Suppressor macrophage treated with lipopolysaccharide for 4 hours (primary cell): Measurements from ENCODE around the gene PRDX5.

Experiments
- DNase-seq: peaks from one replicate; pipeline ENCODE4 v3.0.0-alpha.2; 2020

PRDX5 gene

GRCh38 chr11:64317961-64318765 is at the start of gene PRDX5:
Gene PRDX5 (plus strand): TSS chr11:64318121. CDS start chr11:64318216, 95 bp downstream.
- DNase-seq = peak; percentile 99

GRCh38 chr11:64268893-64269539 is 48.9 kb upstream of the PRDX5 start:
- no peak for DNase-seq

- peak; percentile 99 for DNase-seq
Measured at GRCh38 chr11:64269540-64270220, 48.2 kb upstream of the PRDX5 start.

- no peak for DNase-seq
Measured at GRCh38 chr11:64275031-64275800, 42.7 kb upstream of the PRDX5 start.

DNA sequence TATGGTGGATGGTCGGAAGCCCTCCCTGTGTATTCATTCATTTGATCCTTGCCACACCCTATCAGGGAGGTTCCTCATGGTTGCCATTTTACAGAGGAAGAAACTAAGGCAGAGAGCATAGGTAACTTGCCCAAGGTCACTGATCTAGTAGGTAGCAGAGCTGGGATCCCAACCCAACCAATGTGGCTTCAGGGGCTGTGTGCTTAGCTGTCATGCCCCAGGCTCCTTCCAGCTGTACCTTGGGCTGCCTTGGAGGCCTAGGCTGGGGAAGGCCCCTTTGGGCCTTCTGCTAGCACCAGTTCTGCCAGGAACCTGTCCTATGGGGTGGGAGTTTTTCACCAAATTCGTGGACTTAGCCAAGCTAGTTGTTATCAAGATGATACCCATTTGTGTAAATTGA is 42.1 kb upstream of the PRDX5 start:
- no peak for DNase-seq

- DNase-seq = no peak
Measured at GRCh38 chr11:64276653-64277431, 41.1 kb upstream of the PRDX5 start.

DNA sequence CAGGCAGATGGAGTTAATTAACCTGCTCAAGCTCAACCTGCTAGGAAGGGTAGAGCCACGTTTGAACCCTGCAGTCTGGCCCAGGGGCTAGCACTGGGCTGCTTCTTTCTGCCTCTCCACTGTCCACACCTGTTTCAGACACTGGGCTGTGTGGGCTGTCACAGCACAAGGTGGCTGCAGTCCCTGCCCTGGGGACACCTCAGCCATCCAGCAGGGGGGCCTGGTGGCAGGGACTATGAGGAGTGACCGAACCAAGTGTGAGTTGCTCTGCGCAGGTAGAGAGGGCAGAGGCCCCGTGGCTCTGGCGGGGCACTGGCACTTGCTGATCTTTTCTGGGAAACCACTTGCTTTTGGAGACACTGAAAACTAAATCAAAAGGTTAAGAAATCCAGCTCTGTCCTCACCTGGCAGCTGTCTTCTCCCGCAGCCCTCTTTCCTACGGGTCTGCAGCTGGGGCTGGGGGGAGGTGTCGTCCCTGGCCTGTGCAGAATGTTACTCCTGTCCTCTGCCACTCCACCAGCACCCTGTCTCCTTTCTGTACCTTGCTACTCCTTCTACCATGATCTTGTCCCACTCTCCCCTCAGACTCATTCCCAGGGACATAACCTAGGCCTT is 39.2 kb upstream of the PRDX5 start:
- DNase-seq = no peak

DNA sequence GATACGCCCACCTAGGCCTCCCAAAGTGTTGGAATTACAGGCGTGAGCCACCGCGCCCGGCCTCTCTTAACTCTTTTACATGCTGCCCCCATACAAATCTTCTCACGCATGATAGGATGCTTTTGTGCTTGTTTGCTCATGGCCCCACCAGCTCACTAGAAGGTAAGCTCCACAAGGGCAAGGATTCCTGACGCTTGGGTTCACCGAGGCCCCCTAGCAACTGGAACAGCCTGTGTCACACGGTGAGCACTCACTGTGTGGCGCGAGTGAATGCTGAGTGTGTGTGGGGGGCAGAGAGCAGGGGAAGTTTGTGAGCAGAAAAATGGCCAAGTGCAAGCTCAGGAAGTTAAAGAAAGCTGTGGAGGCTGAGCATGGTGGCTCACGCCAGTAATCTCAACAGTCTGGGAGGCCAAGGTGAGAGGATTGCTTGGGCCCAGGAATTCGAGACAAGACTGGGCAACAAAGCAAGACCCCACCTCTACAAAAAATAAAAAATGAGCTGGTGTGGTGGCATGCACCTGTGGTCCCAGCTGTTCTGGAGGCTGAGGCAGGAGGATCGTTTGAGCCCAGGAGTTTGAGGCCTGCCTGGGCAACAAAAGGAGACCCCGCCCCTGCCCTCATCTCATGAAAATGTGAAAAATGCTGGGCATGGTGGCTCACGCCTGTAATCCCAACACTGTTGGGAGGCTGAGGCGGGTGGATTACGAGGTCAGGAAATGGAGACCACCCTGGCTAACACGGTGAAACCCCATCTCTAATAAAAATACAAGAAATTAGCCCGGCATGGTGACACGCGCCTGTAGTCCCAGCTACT is 35.8 kb upstream of the PRDX5 start:
- no peak for DNase-seq

- no peak for DNase-seq
Measured at GRCh38 chr11:64283092-64283491, 34.8 kb upstream of the PRDX5 start.

- peak; percentile 96 for DNase-seq
Measured at GRCh38 chr11:64284048-64284961, 33.6 kb upstream of the PRDX5 start, which contains the start of gene BAD. Gene BAD (minus strand): TSS chr11:64284665. CDS start chr11:64284368, 297 bp downstream.

DNA sequence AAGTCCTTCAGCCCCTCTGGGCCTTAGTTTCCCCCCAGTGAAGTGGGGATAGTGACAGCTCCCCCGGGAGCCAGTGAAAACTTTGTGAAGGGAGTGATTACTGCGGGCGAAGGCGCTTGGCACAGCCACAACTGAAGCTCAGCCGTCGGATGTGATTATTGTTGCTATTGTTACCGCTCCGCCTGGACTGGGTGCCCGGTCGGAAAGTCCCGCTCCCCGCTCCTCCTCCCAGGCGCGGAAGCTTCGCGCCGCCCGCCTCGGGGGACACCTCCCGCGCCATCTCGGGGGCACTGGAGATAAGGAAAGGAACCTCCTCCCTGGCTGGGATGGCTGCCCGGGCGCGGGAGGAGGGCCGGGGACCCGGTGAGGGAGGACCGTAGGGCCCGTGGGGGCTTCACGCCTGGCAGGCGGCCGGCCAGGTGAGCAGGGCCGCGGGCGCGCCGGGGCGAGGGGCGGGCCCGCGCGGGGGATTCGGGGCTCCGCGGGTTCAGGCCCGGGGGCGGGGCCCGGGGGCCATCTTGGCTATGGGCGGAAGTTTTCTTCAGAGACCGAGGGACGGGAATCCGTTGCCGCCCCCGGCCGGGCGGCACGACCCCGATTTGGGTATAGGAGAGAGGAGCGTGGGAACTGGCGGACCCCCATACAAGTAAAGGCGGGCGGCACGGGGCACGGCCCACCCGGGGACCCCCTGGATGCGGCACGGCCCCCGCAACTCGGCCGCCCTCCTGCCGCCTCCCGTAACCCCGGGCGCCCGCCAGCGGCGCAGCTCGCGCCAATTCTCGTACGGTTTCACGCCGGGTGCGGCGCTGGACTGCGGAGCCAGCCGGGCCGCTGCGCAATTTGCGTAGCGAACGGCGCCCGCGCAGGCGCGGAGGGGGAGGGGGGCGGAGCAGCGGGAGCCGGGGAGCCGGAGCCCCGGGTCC is 32.7 kb upstream of the PRDX5 start, which contains the start of gene GPR137:
GPR137 (plus strand) TSS at position 887 of the 923 bp plus-strand sequence. CDS start 677 bp downstream, outside the sequence.
- peak; percentile 87 for DNase-seq

DNA sequence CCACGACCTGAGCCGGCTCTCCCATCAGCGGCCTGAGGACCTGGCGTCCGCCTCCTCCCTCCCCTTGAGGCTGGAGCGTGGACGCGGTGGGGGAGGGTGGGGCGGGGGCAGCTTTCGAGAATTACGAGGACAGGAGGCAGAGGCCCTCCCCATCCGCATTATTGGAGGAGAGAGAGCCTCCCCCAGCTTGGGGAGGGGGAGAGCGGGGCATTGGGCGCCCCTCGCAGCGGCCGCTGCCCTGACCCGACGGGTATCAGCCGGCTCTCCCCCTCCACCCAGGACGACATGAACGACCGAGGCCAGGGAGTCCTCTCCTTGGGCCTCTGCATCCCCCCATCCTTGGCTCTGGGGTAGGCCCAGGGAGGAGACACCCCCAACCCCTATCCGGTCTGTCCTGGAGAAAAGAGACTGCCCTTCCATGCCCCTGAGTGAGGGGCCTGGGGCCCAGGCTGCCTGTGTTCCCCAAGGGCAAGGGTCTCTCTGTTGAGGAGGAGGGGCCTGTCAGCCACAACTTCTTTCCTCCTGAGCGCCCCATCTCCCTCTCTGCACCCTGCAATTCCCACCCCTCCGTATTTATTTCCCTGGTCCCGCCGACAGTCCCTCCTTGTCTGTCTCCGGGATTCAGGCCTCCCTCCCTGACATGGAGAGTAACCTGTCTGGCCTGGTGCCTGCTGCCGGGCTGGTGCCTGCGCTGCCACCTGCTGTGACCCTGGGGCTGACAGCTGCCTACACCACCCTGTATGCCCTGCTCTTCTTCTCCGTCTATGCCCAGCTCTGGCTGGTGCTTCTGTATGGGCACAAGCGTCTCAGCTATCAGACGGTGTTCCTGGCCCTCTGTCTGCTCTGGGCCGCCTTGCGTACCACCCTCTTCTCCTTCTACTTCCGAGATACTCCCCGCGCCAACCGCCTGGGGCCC is 31.8 kb upstream of the PRDX5 start:
- no peak for DNase-seq

- DNase-seq = no peak
Measured at GRCh38 chr11:64286801-64287159, 31.1 kb upstream of the PRDX5 start.

DNA sequence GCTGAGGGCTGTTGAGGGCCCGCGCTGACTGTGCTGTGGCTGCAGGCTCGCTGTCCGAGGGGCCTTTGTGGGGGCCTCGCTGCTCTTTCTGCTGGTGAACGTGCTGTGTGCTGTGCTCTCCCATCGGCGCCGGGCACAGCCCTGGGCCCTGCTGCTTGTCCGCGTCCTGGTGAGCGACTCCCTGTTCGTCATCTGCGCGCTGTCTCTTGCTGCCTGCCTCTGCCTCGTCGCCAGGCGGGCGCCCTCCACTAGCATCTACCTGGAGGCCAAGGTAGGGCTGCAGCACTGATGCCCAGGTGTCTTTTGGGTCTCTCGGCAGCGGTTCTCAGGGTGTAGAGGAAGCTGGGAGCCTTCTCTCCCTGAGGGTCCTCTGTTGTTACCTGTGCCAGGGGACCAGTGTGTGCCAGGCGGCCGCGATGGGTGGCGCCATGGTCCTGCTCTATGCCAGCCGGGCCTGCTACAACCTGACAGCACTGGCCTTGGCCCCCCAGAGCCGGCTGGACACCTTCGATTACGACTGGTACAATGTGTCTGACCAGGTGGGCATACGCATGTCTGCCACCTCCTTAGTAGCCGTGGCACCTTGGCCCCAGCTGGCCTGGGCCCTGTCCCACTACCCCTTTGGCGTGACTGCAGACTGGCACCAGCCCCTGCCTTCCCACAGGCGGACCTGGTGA is 30.1 kb upstream of the PRDX5 start:
- DNase-seq = no peak

- no peak for DNase-seq
Measured at GRCh38 chr11:64288353-64288750, 29.6 kb upstream of the PRDX5 start.

GRCh38 chr11:64289002-64289564 is 28.8 kb upstream of the PRDX5 start:
- no peak for DNase-seq
